Measurements from ENCODE around the gene RAB25.
A peak's percentile ranks its signal among the peaks of the same experiment; 100 is the strongest.
"Not testable (repeated sequence)": the region's sequence is repeated elsewhere in the genome, so short reads cannot be mapped to it uniquely, and the experiment has no call there.

RAB25 gene

GRCh38 chr1:156104065-156104810, 43.3 kb downstream of the RAB25 start:
- DNase-seq = no peak

GRCh38 chr1:156104861-156105832, 44.2 kb downstream of the RAB25 start:
- DNase-seq = no peak

- DNase-seq = peak; percentile 55
Measured at GRCh38 chr1:156106624-156107488, 45.9 kb downstream of the RAB25 start.

GRCh38 chr1:156108057-156108456, 47.1 kb downstream of the RAB25 start:
- DNase-seq = no peak

GRCh38 chr1:156108664-156109241, 47.8 kb downstream of the RAB25 start:
- DNase-seq = no peak

- no peak for DNase-seq
Measured at GRCh38 chr1:156110252-156110651, 49.3 kb downstream of the RAB25 start.

GRCh38 chr1:156111355-156111962, 50.5 kb downstream of the RAB25 start:
- no peak for DNase-seq

GRCh38 chr1:156112276-156113137, 51.5 kb downstream of the RAB25 start:
- DNase-seq = no peak

- DNase-seq = no peak
Measured at GRCh38 chr1:156113282-156113950, 52.5 kb downstream of the RAB25 start.

- DNase-seq = no peak
Measured at GRCh38 chr1:156114101-156114918, 53.4 kb downstream of the RAB25 start, which contains the start of gene LMNA. TSS of gene LMNA (plus strand) at chr1:156114711. CDS start at chr1:156114919, 208 bp downstream.

- DNase-seq = peak; percentile 81
Measured at GRCh38 chr1:156114919-156115513, 54.1 kb downstream of the RAB25 start.

GRCh38 chr1:156115514-156116374, 54.8 kb downstream of the RAB25 start:
- no peak for DNase-seq

- DNase-seq = not testable (repeated sequence)
Measured at GRCh38 chr1:156116731-156117130, 55.8 kb downstream of the RAB25 start.

- no peak for DNase-seq
Measured at GRCh38 chr1:156117414-156118176, 56.6 kb downstream of the RAB25 start.

GRCh38 chr1:156118177-156118868, 57.4 kb downstream of the RAB25 start:
- no peak for DNase-seq

GRCh38 chr1:156119503-156120209, 58.7 kb downstream of the RAB25 start:
- DNase-seq = no peak

Measured in retina (tissue), 1 donor.